GM12891 (cell line): ENCODE measurements around the gene ATP23.

Experiments
- POLR2A ChIP-seq: IDR thresholded peaks from 2 replicates; pipeline ENCODE4 v1.6.1; 2011; ENCODE audit warnings: low read depth, low read length, control low read depth
- POLR2AphosphoS5 ChIP-seq: IDR thresholded peaks from 2 replicates; pipeline ENCODE4 v1.6.1; 2011; ENCODE audit warnings: low read depth, low read length, control low read depth
- SPI1 ChIP-seq: IDR thresholded peaks from 2 replicates; pipeline ENCODE4 v1.6.1; 2011; ENCODE audit warnings: low read depth, low read length, control low read depth
- TAF1 ChIP-seq: IDR thresholded peaks from 2 replicates; pipeline ENCODE4 v1.6.1; 2011; ENCODE audit warnings: low read depth, low read length, control low read depth

DNA sequence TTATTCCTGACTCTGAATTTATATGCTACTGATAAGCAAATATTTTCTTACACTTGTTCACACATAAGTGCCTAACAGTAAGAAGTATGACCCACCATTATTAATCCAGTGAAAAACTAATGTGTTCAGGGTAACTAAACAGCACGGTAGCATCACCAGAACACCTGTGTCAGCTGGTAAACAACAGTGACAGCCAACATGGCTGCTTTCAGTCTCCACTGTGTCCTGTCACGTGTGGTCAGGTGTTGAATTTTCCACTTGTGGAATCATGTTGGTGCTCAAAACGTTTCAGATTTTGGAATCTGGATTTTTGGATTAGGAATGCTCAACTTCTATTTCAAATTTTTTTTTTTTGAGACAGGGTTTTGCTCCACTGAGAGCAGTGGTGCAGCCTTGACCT is 14.3 kb upstream of the ATP23 start:
- TF ChIP-seq POLR2AphosphoS5: no peak
- no peak for TF ChIP-seq POLR2A
- TF ChIP-seq SPI1: no peak
- no peak for TF ChIP-seq TAF1
